C4-2B (cell line): ENCODE measurements around the gene ATP5IF1.

ENCODE experiments used
- H3K27ac ChIP-seq: fragments of 450-650 bp; 2 replicates; pipeline ENCODE4 v1.5.1; 2017
- ZFX ChIP-seq: fragments of 450-650 bp; IDR thresholded peaks from 2 replicates; pipeline ENCODE4 v1.6.1; 2017
- TF ChIP-seq, protein P1 (sequence below): fragments of 450-650 bp; conservative IDR thresholded peaks from 2 replicates; pipeline ENCODE4 v1.5.1; 2017; ENCODE audit warnings: mild to moderate bottlenecking

The ATP5IF1 gene

DNA sequence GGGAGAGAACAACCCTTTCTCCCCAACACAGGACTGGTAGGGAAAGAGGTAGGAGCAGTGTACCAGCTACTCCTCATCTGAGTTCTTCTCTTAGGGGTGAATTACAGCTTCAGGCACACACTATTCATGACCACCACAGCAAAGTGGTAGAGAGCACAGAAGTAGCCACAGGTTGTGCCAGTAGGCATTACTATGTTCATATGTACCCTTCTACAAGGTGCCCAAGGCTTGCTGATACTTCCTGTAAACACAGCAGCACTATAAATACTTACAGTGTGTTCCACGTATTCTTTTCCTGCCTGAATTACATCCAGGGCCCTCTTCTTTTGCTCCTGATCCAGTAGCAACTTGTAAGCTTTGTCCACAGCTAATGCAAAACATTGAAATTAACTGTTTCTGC, 26.2 kb upstream of the ATP5IF1 start:
- TF ChIP-seq, protein P1, sequence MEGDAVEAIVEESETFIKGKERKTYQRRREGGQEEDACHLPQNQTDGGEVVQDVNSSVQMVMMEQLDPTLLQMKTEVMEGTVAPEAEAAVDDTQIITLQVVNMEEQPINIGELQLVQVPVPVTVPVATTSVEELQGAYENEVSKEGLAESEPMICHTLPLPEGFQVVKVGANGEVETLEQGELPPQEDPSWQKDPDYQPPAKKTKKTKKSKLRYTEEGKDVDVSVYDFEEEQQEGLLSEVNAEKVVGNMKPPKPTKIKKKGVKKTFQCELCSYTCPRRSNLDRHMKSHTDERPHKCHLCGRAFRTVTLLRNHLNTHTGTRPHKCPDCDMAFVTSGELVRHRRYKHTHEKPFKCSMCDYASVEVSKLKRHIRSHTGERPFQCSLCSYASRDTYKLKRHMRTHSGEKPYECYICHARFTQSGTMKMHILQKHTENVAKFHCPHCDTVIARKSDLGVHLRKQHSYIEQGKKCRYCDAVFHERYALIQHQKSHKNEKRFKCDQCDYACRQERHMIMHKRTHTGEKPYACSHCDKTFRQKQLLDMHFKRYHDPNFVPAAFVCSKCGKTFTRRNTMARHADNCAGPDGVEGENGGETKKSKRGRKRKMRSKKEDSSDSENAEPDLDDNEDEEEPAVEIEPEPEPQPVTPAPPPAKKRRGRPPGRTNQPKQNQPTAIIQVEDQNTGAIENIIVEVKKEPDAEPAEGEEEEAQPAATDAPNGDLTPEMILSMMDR: no peak
- TF ChIP-seq ZFX: no peak
- H3K27ac ChIP-seq: no peak overlapping the region

DNA sequence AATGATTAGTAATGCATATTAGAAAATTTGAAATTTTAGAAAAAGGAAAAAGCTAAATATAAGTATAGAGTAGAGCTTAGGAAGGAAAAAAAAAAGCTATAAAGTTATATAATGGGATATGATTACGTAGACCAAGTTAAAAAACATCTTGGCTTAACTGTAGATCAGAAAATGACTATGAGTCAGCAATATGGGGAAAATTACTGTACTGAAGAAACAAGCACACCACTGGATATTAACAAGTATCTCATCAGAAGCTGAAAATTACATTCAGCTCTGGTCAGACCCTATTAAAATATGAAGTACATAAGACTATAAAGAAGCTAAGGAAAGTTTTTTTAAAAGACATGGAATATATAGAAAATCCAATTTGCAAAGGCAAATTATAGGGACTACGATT, 22.6 kb upstream of the ATP5IF1 start:
- H3K27ac ChIP-seq: no peak overlapping the region
- no peak for TF ChIP-seq ZFX
- TF ChIP-seq, protein P1: no peak

DNA sequence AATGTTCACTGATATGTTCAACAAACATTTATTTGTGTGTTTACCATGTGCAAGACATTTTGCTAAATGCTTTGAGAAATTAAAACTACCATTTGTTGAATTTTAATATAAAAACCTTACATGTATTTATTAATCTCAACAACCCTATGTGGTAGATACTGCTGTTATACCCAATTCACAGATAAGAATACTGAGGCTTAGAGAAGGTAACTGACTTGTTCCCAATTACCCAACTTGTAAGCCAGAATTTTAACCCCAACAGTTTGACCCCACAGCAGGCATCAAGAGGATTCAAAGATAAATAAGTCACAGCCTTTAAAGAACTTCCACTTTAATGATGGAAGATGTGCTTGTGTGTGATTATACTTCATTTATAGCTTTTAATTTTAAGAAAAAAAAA, 6.8 kb upstream of the ATP5IF1 start:
- no peak overlapping the region for H3K27ac ChIP-seq
- TF ChIP-seq ZFX: no peak
- TF ChIP-seq, protein P1: no peak

DNA sequence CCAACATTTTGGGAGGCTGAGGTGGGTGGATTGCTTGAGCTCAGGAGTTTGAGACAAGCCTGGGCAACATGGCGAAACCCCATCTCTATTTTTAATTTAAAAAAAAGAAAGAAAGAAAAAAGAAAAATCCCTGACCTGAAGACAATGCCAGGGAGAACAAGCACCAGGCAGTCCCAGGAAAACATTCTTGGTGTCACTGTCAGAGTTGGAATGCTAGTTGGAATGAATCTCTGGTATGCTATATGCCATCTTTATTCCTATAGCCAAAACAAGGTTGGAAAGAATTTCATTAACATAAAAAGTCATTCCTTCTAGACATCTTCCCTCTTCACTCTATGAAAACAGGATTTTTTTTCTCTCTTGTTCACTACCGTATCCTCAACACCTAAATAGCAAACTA, 5.9 kb upstream of the ATP5IF1 start:
- no peak overlapping the region for H3K27ac ChIP-seq
- TF ChIP-seq, protein P1: no peak
- TF ChIP-seq ZFX: no peak

DNA sequence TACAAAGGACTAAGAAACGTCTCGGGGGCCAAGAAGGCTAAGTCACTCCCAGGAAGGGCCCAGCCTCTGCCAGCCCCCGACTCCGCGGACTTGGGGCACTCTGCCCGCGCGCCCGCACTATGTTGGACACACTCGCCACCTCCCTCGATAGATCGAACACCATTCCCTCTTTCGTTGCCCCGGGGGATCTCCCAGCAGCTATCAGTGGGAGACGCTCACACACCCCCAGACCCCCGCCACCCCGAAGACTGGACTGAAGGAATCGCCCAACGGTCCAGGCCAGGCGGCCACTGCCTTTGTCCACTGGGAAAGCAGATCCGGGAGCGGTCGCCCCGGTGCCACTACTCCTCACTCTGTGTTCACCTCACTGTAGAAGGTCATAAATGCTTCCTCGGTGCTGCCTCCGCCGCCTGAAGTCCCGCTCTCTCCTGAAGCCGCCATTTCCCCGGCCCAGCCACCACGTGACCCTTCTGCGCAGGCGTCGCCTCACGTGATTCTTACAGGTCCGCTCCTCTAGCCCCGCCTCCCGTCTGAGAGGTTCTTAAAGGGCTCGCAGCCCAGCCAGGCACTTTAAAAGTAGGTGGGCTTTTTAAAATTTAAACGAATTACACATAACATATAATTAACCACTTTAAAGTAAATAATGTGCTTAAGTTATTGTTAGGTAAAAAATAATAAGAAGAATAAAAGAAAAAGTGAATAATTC, 3.2 kb upstream of the ATP5IF1 start, which contains the start of gene DNAJC8:
Gene DNAJC8, minus strand, starts transcription at position 472 of the 706 bp plus-strand sequence. Its CDS starts 31 bp downstream, at position 441.
- TF ChIP-seq, protein P1: no peak
- no peak for TF ChIP-seq ZFX
- H3K27ac ChIP-seq: peak within 1 kb of the TSS; percentile 80

DNA sequence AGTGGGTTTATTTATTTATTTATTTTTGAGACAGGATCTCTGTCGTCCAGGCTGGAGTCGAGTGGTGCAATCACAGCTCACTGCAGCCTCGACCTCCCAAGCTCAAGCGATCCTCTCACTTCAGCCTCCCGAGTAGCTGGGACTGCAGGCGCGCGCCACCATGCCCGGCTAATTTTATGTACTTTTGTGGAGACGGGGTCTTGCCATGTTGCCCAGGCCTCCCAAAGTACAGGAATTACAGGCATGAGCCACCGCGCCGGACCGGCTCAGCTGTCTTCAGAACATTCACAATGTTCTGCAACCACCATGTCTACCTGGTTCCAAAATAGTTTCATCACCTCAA, 2.7 kb upstream of the ATP5IF1 start:
- H3K27ac ChIP-seq: peak overlapping the region; percentile 80; the same call in 1 of the 2 replicates
- no peak for TF ChIP-seq ZFX
- TF ChIP-seq, protein P1: no peak

DNA sequence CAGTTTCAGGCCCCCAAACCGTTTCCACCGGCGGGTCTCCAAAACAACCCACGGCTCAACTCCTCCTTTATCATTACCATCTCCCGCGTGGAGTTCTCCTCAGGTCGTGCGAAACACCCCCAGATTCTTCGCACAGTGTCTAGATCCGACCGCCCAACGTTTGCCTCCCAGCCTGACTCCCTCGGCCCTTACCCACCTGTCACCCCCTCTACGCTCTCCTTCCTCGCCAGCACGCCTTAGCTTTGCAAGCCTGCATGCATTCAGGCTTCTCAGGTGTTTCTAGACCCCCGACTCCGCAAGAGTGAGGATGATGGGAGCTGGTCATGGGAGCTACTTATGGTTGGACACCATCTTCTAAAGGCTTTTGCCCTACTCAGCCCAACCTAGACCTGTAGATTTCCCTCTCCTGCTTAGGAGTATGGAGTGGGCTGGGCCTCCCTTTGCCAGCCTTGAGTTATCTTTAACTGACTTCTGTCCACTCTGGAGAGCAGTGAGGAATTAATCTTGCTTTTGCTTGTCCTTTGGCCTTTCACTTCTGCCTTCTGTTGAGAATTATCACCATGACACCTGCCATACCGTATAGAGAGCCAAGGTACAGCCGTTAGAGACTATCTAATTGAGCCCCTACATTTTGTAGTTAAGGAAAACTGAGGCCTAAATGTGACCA, 865 bp downstream of the ATP5IF1 start:
- peak overlapping the region; percentile 87 for H3K27ac ChIP-seq
- no peak for TF ChIP-seq ZFX
- TF ChIP-seq, protein P1: no peak
